Adrenal gland (tissue), 5 donors: Measurements from ENCODE around the gene ZNF787.

Source experiments
- POLR2A ChIP-seq, 2 donors: fragments of 450-650 bp; IDR thresholded peaks; one replicate each; pipeline ENCODE4 v1.6.1; 2017; ENCODE audit warnings: antibody characterized with exemption in 2 of 2, mild to moderate bottlenecking in 2 of 2, moderate library complexity in 1 of 2
- TF ChIP-seq, protein P1 (sequence below), 6 experiments: fragments of 450-650 bp in 4 of 6; fragments of 200-600 bp in 2 of 6; sonication (generic) in 1 of 6; IDR thresholded peaks; 1 replicate in 5 of 6; 2 replicates in 1 of 6; pipeline versions ENCODE4 v1.5.1 to v1.8.0; 2016 to 2021; ENCODE audit warnings: antibody characterized with exemption in 6 of 6, mild to moderate bottlenecking in 2 of 6, moderate library complexity in 1 of 6
- donor health status: DM: no; HTN: no; CAD: no.

GRCh38 chr19:56140583-56141416, 19.7 kb upstream of the ZNF787 start, which contains the start of gene ZNF444:
- TF ChIP-seq, protein P1, sequence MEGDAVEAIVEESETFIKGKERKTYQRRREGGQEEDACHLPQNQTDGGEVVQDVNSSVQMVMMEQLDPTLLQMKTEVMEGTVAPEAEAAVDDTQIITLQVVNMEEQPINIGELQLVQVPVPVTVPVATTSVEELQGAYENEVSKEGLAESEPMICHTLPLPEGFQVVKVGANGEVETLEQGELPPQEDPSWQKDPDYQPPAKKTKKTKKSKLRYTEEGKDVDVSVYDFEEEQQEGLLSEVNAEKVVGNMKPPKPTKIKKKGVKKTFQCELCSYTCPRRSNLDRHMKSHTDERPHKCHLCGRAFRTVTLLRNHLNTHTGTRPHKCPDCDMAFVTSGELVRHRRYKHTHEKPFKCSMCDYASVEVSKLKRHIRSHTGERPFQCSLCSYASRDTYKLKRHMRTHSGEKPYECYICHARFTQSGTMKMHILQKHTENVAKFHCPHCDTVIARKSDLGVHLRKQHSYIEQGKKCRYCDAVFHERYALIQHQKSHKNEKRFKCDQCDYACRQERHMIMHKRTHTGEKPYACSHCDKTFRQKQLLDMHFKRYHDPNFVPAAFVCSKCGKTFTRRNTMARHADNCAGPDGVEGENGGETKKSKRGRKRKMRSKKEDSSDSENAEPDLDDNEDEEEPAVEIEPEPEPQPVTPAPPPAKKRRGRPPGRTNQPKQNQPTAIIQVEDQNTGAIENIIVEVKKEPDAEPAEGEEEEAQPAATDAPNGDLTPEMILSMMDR (IDR thresholded peaks at IDR 0.05): no peak
- peak in 1 of 2 donors; percentile 64 for TF ChIP-seq POLR2A (IDR thresholded peaks at IDR 0.05)
